Body of pancreas (tissue), 4 donors: ENCODE measurements around the gene CORO6. TPM values are rescaled to one million over a fixed set of nuclear protein-coding genes. Genes with fewer than 3 reads are reported as not detected.

Source experiments
- ATAC-seq: fragments of 150-250 bp; one replicate; pipeline ENCODE4 v1.9.1; 2016
- DNase-seq, 4 donors: peaks; one replicate each; pipeline ENCODE4 v3.0.0-alpha.2; 2019
- H3K27ac ChIP-seq, 4 donors: fragments of 200-600 bp; sonication (generic); 1 replicate in 3 of 4; 2 replicates in 1 of 4; pipeline versions ENCODE4 v1.5.1 to v1.6.1; 2016 to 2019; ENCODE audit warnings: mild to moderate bottlenecking in 1 of 4, mixed read lengths in 1 of 4, moderate library complexity in 1 of 4
- H3K27me3 ChIP-seq, 2 donors: fragments of 200-600 bp; sonication (generic); one replicate each; pipeline ENCODE4 v1.6.0; 2016; ENCODE audit warnings: mild to moderate bottlenecking in 1 of 2
- H3K36me3 ChIP-seq, 2 donors: fragments of 200-600 bp; sonication (generic); replicated peaks in 1 of 2; 2 replicates each; pipeline ENCODE4 v1.5.1; 2016; ENCODE audit warnings: low read depth in 2 of 2; ENCODE audit not compliant: insufficient read depth in 1 of 2
- H3K4me1 ChIP-seq: fragments of 200-600 bp; sonication (generic); one replicate; pipeline ENCODE4 v1.6.0; 2016
- H3K4me3 ChIP-seq, 2 donors: fragments of 200-600 bp; sonication (generic); 1 replicate in 1 of 2; 2 replicates in 1 of 2; pipeline ENCODE4 v1.5.1; 2016 to 2019
- H3K9me3 ChIP-seq, 3 donors: fragments of 200-600 bp; sonication (generic); 1 replicate in 2 of 3; 2 replicates in 1 of 3; pipeline ENCODE4 v1.5.1; 2016
- POLR2A ChIP-seq, 3 donors: fragments of 450-650 bp; IDR thresholded peaks; one replicate each; pipeline ENCODE4 v1.6.1; 2016; ENCODE audit warnings: antibody characterized with exemption in 3 of 3, mild to moderate bottlenecking in 2 of 3
- WGBS, 2 donors: methylation state at CpG; one replicate each; pipeline ENCODE4 v1.1.5; 2017; 5-methylcytosine and 5-hydroxymethylcytosine counted together
- intact Hi-C: fragments of 100-400 bp; cut with DNase I; formaldehyde crosslinking; loops from one replicate; pipeline ENCODE4 v1.15.1; 2023
- total RNA-seq, 2 donors: library from RNA; depleted of rRNA; stranded (reverse); fragments of >200 nt; gene quantifications; one replicate each; pipeline ENCODE4 v1.1.0, GENCODE V29; 2016
- TF ChIP-seq, protein P1 (sequence below), 7 experiments: fragments of 450-650 bp in 4 of 7; fragments of 200-600 bp in 3 of 7; sonication (generic) in 3 of 7; IDR thresholded peaks; one replicate each; pipeline ENCODE4 v1.5.1; 2016 to 2019; ENCODE audit warnings: antibody characterized with exemption in 7 of 7

Gene CORO6
- total RNA-seq, 2 donors from 2014 or later, result 2.3 to 5.6 TPM

- WGBS, 2 donors, result 94 to 95% methylated on average over 3 of the region's 3 CpGs
- no peak for ATAC-seq
- H3K27me3 ChIP-seq, result no peaks in the 10 kb centered on the region
- H3K27ac ChIP-seq, result no peak overlapping the region
- peaks cover 0 to 18% of the 10 kb centered on the region in 2 donors for H3K36me3 ChIP-seq
- H3K4me3 ChIP-seq, result no peak overlapping the region
- no peaks in the 10 kb centered on the region for H3K9me3 ChIP-seq
- intact Hi-C loops, result no loop called here
- no peaks in the 10 kb centered on the region for H3K4me1 ChIP-seq
- DNase-seq, result no peak
- TF ChIP-seq, protein P1, sequence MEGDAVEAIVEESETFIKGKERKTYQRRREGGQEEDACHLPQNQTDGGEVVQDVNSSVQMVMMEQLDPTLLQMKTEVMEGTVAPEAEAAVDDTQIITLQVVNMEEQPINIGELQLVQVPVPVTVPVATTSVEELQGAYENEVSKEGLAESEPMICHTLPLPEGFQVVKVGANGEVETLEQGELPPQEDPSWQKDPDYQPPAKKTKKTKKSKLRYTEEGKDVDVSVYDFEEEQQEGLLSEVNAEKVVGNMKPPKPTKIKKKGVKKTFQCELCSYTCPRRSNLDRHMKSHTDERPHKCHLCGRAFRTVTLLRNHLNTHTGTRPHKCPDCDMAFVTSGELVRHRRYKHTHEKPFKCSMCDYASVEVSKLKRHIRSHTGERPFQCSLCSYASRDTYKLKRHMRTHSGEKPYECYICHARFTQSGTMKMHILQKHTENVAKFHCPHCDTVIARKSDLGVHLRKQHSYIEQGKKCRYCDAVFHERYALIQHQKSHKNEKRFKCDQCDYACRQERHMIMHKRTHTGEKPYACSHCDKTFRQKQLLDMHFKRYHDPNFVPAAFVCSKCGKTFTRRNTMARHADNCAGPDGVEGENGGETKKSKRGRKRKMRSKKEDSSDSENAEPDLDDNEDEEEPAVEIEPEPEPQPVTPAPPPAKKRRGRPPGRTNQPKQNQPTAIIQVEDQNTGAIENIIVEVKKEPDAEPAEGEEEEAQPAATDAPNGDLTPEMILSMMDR (IDR thresholded peaks at IDR 0.05), result no peak
- TF ChIP-seq POLR2A (IDR thresholded peaks at IDR 0.05), result no peak
Measured at GRCh38 chr17:29633886-29634285, 11.2 kb upstream of the CORO6 start.

GRCh38 chr17:29630630-29631193, 8.0 kb upstream of the CORO6 start:
- DNase-seq (no peak), ATAC-seq (no peak)
- H3K9me3 ChIP-seq, result no peaks in the 10 kb centered on the region
- H3K27me3 ChIP-seq, result no peaks in the 10 kb centered on the region
- peaks cover 0 to 15% of the 10 kb centered on the region in 2 donors for H3K36me3 ChIP-seq
- no peak overlapping the region for H3K27ac ChIP-seq
- H3K4me1 ChIP-seq, result no peaks in the 10 kb centered on the region
- H3K4me3 ChIP-seq, result no peak overlapping the region
- 85 to 87% methylated on average over 6 of the region's 6 CpGs for WGBS, 2 donors
- no peak for TF ChIP-seq POLR2A (IDR thresholded peaks at IDR 0.05)
- TF ChIP-seq, protein P1 (IDR thresholded peaks at IDR 0.05), result no peak
- intact Hi-C loops, result no loop called here

GRCh38 chr17:29629839-29630238, 7.1 kb upstream of the CORO6 start:
- H3K4me3 ChIP-seq, result no peak overlapping the region
- no peaks in the 10 kb centered on the region for H3K27me3 ChIP-seq
- ATAC-seq (no peak), DNase-seq (no peak)
- no peaks in the 10 kb centered on the region for H3K4me1 ChIP-seq
- no peaks in the 10 kb centered on the region for H3K9me3 ChIP-seq
- WGBS, 2 donors, result 65 to 68% methylated on average over 2 of the region's 2 CpGs
- no peak overlapping the region for H3K27ac ChIP-seq
- TF ChIP-seq, protein P1 (IDR thresholded peaks at IDR 0.05), result no peak
- no peak for TF ChIP-seq POLR2A (IDR thresholded peaks at IDR 0.05)
- H3K36me3 ChIP-seq, result peaks cover 0 to 15% of the 10 kb centered on the region in 2 donors
- intact Hi-C loops, result no loop called here

GRCh38 chr17:29628644-29629043, 5.9 kb upstream of the CORO6 start:
- no peaks in the 10 kb centered on the region for H3K27me3 ChIP-seq
- ATAC-seq, result no peak
- TF ChIP-seq POLR2A (IDR thresholded peaks at IDR 0.05), result no peak
- TF ChIP-seq, protein P1 (IDR thresholded peaks at IDR 0.05), result no peak
- intact Hi-C loops, result no loop called here
- no peak for DNase-seq
- no peak overlapping the region for H3K4me3 ChIP-seq
- H3K9me3 ChIP-seq, result no peaks in the 10 kb centered on the region
- 83 to 85% methylated on average over 2 of the region's 2 CpGs for WGBS, 2 donors
- H3K27ac ChIP-seq, result no peak overlapping the region
- no peaks in the 10 kb centered on the region for H3K4me1 ChIP-seq
- peaks cover 0 to 12% of the 10 kb centered on the region in 2 donors for H3K36me3 ChIP-seq

- Histone ChIP-seq H3K36me3 (peaks cover 0 to 12% of the 10 kb centered on the region in 2 donors), H3K4me1 (peaks cover 2% of the 10 kb centered on the region), H3K9me3 (no peaks in the 10 kb centered on the region), H3K27ac (no peak overlapping the region), H3K27me3 (peaks cover 0 to 3% of the 10 kb centered on the region in 2 donors), H3K4me3 (no peak overlapping the region)
- intact Hi-C loops, result no loop called here
- 54 to 58% methylated on average over 1 of the region's 1 CpG for WGBS, 2 donors
- TF ChIP-seq POLR2A (IDR thresholded peaks at IDR 0.05), result no peak
- DNase-seq (no peak), ATAC-seq (no peak)
Measured at GRCh38 chr17:29627951-29628350, 5.2 kb upstream of the CORO6 start.
